ENCODE data around the gene LAMA3. TPM values are rescaled to one million over a fixed set of nuclear protein-coding genes. Genes with fewer than 3 reads are reported as not detected.
A peak's percentile ranks its signal among the peaks of the same experiment; 100 is the strongest.

LAMA3 gene
- total RNA-seq, 1 donor from 2014 or later: 0.47 TPM

DNA sequence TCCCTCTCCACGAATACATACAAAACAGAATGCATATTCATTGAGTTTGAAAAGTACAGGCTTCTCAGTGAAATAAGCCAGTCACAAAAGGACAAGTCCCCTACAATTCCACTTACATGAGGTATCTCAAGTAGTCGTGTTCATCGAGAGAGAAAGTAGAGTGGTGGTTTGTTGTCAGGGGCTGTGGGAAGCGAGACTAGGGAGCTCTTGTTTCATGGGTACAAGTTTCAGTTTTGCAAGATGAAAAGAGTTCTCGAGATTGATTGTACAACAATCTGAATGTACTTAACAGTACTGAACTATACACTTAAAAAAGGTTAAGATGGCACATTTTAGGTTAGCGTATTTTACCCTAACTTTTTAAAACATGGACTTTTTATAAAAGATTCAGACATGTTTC is 253.9 kb downstream of the LAMA3 start:
- no peak overlapping the region for H2AFZ ChIP-seq (replicated peaks)
- TF ChIP-seq, protein P1, sequence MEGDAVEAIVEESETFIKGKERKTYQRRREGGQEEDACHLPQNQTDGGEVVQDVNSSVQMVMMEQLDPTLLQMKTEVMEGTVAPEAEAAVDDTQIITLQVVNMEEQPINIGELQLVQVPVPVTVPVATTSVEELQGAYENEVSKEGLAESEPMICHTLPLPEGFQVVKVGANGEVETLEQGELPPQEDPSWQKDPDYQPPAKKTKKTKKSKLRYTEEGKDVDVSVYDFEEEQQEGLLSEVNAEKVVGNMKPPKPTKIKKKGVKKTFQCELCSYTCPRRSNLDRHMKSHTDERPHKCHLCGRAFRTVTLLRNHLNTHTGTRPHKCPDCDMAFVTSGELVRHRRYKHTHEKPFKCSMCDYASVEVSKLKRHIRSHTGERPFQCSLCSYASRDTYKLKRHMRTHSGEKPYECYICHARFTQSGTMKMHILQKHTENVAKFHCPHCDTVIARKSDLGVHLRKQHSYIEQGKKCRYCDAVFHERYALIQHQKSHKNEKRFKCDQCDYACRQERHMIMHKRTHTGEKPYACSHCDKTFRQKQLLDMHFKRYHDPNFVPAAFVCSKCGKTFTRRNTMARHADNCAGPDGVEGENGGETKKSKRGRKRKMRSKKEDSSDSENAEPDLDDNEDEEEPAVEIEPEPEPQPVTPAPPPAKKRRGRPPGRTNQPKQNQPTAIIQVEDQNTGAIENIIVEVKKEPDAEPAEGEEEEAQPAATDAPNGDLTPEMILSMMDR (IDR thresholded peaks at IDR 0.05): no peak
- TF ChIP-seq EZH2 (IDR thresholded peaks at IDR 0.05) (no peak), EZH2phosphoT487 (IDR thresholded peaks at IDR 0.05) (no peak)
- Mint-ChIP-seq H3K9me3 (no peaks in the 10 kb centered on the region), H3K4me3 (no peak overlapping the region), H3K27ac (no peak overlapping the region), H3K4me1 (peaks cover 17% of the 10 kb centered on the region), H3K36me3 (no peaks in the 10 kb centered on the region), H3K27me3 (ENCODE audit: insufficient read depth, low read depth) (peaks cover 8% of the 10 kb centered on the region)
- no peaks in the 10 kb centered on the region for H3K4me1 ChIP-seq
- DNase-seq (ENCODE audit: low spot score): no peak
- no peaks in the 10 kb centered on the region for H3F3A ChIP-seq (ENCODE audit: low read depth)
- H3K79me2 ChIP-seq (ENCODE audit: low read depth): no peaks in the 10 kb centered on the region
- H3K4me2 ChIP-seq: no peak overlapping the region
- H3K27me3 ChIP-seq: no peaks in the 10 kb centered on the region
- no peak overlapping the region for H3K9ac ChIP-seq
- no peak overlapping the region for H3K4me3 ChIP-seq
- no peak overlapping the region for H3K27ac ChIP-seq
- H4K20me1 ChIP-seq (ENCODE audit: low read depth): no peaks in the 10 kb centered on the region
- H3K36me3 ChIP-seq: no peaks in the 10 kb centered on the region
- no peaks in the 10 kb centered on the region for H3K9me3 ChIP-seq (ENCODE audit: low read depth)

DNA sequence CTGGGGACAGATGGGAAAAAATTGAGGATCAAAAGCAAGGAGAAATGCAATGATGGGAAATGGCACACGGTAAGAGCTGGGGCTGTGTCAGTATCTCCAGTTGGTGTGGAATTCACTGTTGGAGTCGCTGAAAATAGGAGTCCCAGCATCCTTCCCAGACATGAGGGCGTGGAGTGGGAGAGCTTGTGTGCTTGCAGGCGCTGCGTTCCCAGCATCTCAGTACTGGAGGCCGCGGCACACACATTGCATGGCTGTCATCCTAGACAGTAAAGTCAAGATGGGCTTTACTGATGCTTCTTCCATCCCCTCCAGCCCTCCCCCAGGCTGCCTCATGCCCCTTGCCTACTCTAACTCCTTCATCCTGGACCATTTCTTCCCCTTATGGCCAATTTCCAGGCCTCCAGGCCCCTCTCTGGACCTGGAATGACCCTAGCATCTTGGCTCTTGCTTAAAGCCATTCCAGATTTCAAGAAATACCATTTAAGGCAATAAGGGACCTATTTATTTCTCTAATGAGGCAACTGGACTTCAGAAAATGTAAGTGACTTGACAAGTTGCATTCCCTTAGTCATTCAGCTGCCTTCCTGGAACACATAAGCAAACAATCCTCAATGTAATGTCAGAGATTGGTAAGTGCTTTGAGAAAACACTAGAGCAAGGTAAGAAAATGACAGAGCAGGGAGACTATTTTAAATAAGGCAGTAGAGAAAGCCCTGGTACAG is 254.8 kb downstream of the LAMA3 start:
- peaks cover 13% of the 10 kb centered on the region for H3K4me1 Mint-ChIP-seq
- Histone ChIP-seq H3K9ac (no peak overlapping the region), H3K4me3 (no peak overlapping the region), H3K36me3 (no peaks in the 10 kb centered on the region), H4K20me1 (ENCODE audit: low read depth) (no peaks in the 10 kb centered on the region), H3K4me2 (no peak overlapping the region), H3K4me1 (no peaks in the 10 kb centered on the region), H2AFZ (replicated peaks) (no peak overlapping the region), H3K9me3 (ENCODE audit: low read depth) (no peaks in the 10 kb centered on the region), H3F3A (ENCODE audit: low read depth) (no peaks in the 10 kb centered on the region), H3K27ac (no peak overlapping the region), H3K27me3 (no peaks in the 10 kb centered on the region), H3K79me2 (ENCODE audit: low read depth) (no peaks in the 10 kb centered on the region)
- no peak overlapping the region for H3K4me3 Mint-ChIP-seq
- no peak for DNase-seq (ENCODE audit: low spot score)
- H3K27ac Mint-ChIP-seq: peak overlapping the region; percentile 10
- TF ChIP-seq, protein P1 (IDR thresholded peaks at IDR 0.05): no peak
- TF ChIP-seq EZH2phosphoT487 (IDR thresholded peaks at IDR 0.05): no peak
- no peak for TF ChIP-seq EZH2 (IDR thresholded peaks at IDR 0.05)
- H3K36me3 Mint-ChIP-seq: no peaks in the 10 kb centered on the region
- peaks cover 6% of the 10 kb centered on the region for H3K27me3 Mint-ChIP-seq (ENCODE audit: insufficient read depth, low read depth)
- no peaks in the 10 kb centered on the region for H3K9me3 Mint-ChIP-seq

DNA sequence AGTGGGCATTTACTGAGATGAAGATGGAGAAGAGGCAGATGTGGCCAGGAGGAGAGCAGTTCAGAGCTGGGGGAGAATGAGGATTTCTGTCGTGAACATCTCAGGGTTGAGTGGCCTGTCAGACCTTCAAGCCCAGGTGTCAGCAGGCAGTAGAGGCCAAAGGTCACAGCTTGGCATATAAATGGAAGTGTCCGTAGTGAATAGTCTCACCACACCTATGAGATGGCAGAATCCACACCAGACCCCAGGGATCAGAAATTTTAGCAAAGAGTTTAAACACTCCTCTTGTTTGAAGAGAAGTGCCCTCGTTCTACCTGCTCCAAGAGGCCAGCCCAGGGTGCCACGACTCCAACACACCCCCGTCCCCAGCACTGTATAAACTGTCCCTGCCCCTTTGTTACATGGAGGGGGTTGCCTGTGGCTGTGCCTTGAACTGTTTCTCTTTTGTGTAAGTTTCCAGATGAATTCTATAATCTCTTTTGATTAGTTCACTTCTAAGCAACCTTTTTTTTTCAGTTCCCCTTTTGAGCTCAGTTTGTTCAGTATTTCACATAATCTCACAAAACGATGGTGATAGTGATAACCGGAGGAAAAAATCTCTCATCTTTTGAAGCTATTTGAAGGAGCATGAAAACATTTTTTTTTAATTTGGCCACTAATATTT is 256.3 kb downstream of the LAMA3 start:
- H3K9me3 ChIP-seq (ENCODE audit: low read depth): no peaks in the 10 kb centered on the region
- H3K36me3 ChIP-seq: no peaks in the 10 kb centered on the region
- H3K4me2 ChIP-seq: no peak overlapping the region
- Mint-ChIP-seq H3K27me3 (ENCODE audit: insufficient read depth, low read depth) (peaks cover 8% of the 10 kb centered on the region), H3K9me3 (no peaks in the 10 kb centered on the region), H3K4me3 (no peak overlapping the region), H3K4me1 (peaks cover 9% of the 10 kb centered on the region), H3K36me3 (no peaks in the 10 kb centered on the region), H3K27ac (no peak overlapping the region)
- TF ChIP-seq EZH2phosphoT487 (IDR thresholded peaks at IDR 0.05) (no peak), EZH2 (IDR thresholded peaks at IDR 0.05) (no peak)
- TF ChIP-seq, protein P1 (IDR thresholded peaks at IDR 0.05): no peak
- no peaks in the 10 kb centered on the region for H4K20me1 ChIP-seq (ENCODE audit: low read depth)
- DNase-seq (ENCODE audit: low spot score): no peak
- H3K4me3 ChIP-seq: no peak overlapping the region
- peaks cover 3% of the 10 kb centered on the region for H3F3A ChIP-seq (ENCODE audit: low read depth)
- peaks cover 13% of the 10 kb centered on the region for H3K4me1 ChIP-seq
- no peak overlapping the region for H3K27ac ChIP-seq
- H3K27me3 ChIP-seq: no peaks in the 10 kb centered on the region
- no peaks in the 10 kb centered on the region for H3K79me2 ChIP-seq (ENCODE audit: low read depth)
- no peak overlapping the region for H3K9ac ChIP-seq
- no peak overlapping the region for H2AFZ ChIP-seq (replicated peaks)

Data from neural progenitor cell (in vitro differentiated cells).